ENCODE data around the gene ERAL1.
A peak's percentile ranks its signal among the peaks of the same experiment; 100 is the strongest.

The ERAL1 gene

GRCh38 chr17:28896491-28896883, 41.7 kb downstream of the ERAL1 start:
- peak overlapping the region; percentile 93 for H3K27ac ChIP-seq
- no peak for TF ChIP-seq ZFX (IDR thresholded peaks at IDR 0.05; ENCODE audit: borderline replicate concordance)
- TF ChIP-seq CTCF (IDR thresholded peaks at IDR 0.05): no peak

GRCh38 chr17:28896884-28897768, 42.3 kb downstream of the ERAL1 start, which contains the start of gene FLOT2:
Gene FLOT2, minus strand, starts transcription at chr17:28897733. Its CDS starts 159 bp downstream, at chr17:28897574.
- peak; percentile 55 for TF ChIP-seq CTCF (IDR thresholded peaks at IDR 0.05)
- TF ChIP-seq ZFX (IDR thresholded peaks at IDR 0.05; ENCODE audit: borderline replicate concordance): no peak
- peak within 1 kb of the TSS; percentile 93 for H3K27ac ChIP-seq

GRCh38 chr17:28897769-28898526, 43.1 kb downstream of the ERAL1 start:
- TF ChIP-seq CTCF (IDR thresholded peaks at IDR 0.05): 0 out of 2 replicates have a peak, but pooled peaks have one; percentile 1
- TF ChIP-seq ZFX (IDR thresholded peaks at IDR 0.05; ENCODE audit: borderline replicate concordance): no peak
- peak overlapping the region; percentile 93 for H3K27ac ChIP-seq

- TF ChIP-seq CTCF (IDR thresholded peaks at IDR 0.05) (no peak), ZFX (IDR thresholded peaks at IDR 0.05; ENCODE audit: borderline replicate concordance) (no peak)
- H3K27ac ChIP-seq: peak overlapping the region; percentile 93
These were observed 43.7 kb downstream of the ERAL1 start for GRCh38 chr17:28898527-28898955.

GRCh38 chr17:28899212-28899815, 44.5 kb downstream of the ERAL1 start:
- TF ChIP-seq ZFX (IDR thresholded peaks at IDR 0.05; ENCODE audit: borderline replicate concordance) (no peak), CTCF (IDR thresholded peaks at IDR 0.05) (no peak)
- H3K27ac ChIP-seq: peak overlapping the region; percentile 93

GRCh38 chr17:28900986-28901726, 46.3 kb downstream of the ERAL1 start:
- TF ChIP-seq ZFX (IDR thresholded peaks at IDR 0.05; ENCODE audit: borderline replicate concordance) (no peak), CTCF (IDR thresholded peaks at IDR 0.05) (no peak)
- H3K27ac ChIP-seq: peak overlapping the region; percentile 93
